HG02884 (cell line): ENCODE measurements around the gene SEMA7A.

Experiments
- ATAC-seq: cut with Tn5 transposase; IDR thresholded peaks from one replicate; pipeline ENCODE4 v1.9.1; 2021; ENCODE audit warnings: mild to moderate bottlenecking, moderate library complexity; ENCODE audit not compliant: unreplicated experiment

Gene SEMA7A

DNA sequence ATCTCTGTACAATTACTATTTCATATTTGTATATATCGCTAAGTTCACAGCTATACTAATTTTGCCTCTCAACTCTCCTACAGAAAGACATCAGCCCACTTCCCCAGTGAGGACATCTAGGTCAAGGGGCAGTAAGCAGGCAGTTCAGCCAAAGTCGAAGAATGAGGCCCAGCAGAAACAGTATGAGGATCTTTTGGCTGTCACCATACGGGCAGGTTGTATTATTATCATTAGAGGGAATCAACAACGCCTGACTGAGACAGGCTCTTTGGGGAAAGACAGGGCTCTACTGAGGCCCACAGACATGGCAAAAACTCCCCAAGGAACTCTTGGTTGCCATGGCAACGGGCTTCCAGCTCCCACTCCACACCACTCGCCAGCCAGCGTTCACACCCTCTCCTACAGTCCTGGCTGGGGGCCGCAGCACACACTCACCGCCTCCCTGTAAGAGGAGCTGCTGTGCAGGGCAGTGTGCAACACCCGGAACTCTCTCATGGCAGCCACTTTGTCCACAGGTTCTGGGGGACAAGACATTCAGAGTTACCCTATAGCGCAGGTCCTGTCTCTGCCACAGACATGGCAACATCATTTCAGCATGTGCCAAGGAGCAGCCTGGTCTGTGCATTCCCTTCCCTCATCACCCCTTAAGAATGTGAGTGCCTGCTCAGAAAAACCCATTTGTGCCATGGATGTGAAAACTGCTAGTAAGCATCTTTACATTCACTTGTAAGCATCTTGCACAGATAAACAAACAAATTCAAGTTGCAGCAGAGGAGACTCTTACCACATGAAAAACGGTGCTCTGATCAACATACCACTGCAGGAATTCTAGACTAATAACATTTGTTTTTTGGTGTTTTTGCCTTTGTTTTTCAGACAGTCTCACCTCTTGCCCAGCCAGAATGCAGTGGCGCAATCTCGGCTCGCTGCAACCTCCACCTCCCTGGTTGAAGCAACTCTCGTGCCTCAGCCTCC lies 18.4 kb upstream of the SEMA7A start:
- ATAC-seq = no peak

DNA sequence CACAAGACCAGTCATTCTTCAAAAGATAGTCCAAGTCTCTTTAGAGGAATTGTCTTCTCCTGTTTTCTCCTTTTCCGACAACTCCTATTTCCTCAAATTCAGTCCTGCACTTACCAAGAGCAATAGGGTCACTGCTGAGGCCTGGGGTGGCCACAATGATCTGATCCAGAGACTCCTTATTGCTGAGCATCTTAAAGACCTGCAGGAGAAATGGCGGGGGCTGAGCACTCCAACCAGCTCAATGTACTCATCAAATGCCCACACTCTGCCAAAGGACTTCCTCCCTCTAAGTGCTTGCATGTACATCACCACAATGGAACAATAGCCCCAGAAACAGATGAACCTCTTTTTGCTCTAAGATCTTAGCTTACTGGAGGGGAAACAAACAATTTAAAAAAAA lies 17.6 kb upstream of the SEMA7A start:
- ATAC-seq = no peak

DNA sequence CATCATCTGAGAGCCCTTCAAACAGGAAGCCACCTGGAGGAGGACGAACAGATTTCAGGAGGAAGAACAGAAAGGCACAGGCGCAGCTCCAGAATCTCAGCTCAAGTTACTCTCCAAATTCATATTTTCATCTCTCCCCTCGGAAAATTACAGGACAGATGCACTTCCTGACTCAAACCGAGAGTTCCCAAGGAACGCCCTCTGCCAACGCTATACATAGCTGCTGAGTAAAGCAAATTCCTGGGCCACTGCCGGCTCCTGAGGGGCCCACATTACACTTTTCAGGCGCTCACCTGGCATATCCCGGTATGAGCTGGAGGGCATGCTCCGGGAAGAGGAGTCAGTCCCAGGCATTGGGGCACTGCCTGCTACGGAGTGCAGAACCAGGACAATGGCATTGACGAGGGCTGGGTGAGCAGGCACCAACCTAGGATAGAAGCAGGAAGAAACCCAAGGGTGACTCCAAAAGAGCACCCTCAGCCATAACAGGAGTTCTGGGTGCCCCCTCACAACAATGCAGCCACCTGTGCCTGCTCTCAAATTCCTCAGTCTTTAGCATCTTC lies 16.0 kb upstream of the SEMA7A start:
- no peak for ATAC-seq

- ATAC-seq = no peak
Measured at GRCh38 chr15:74449095-74449494, 15.3 kb upstream of the SEMA7A start.

DNA sequence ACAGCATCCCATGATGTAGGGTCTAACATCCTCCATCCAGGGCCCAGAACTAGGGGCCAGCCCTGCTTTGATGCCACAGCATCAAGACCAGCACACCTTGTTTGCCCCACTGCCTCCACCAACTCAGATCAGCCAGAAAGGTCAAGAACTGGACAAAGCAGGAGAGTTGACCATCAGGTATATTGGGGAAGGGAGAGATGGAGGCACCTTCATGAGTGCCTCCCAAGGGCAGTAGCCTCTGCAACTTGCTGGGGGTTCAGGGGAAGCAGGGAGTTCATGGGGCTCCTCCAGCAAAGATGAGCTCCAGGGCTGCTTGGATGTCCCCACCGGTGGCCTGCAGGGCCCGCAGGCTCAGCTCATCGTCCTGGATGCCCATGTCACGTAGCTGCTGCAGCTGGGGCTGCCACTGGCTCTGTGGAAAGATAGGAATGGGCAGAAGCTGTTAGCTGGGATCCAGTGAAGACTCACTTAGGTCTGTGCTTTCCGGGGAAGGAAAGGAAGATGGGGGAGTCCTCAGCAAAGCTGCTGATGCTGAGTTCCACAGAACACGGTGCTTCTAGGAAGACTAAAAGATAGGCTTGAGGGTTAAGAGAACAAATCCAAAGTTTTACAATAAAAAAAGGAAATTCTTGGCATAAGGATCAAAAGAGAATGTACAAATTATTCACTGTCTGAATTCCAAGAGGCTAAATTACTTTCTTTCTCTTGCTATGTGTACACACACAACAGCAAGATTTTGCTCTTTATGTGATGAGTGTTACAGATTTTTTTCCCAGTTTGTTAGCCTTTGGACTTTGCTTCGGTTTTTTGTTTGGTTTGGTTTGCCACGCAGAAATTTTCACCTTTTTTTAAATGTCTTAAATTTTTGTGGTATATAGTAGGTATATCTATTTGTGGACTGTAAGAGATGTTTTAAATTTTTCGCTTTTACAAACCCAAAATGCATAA lies 12.3 kb upstream of the SEMA7A start:
- no peak for ATAC-seq

GRCh38 chr15:74444106-74445062 lies 10.6 kb upstream of the SEMA7A start:
- ATAC-seq = no peak

DNA sequence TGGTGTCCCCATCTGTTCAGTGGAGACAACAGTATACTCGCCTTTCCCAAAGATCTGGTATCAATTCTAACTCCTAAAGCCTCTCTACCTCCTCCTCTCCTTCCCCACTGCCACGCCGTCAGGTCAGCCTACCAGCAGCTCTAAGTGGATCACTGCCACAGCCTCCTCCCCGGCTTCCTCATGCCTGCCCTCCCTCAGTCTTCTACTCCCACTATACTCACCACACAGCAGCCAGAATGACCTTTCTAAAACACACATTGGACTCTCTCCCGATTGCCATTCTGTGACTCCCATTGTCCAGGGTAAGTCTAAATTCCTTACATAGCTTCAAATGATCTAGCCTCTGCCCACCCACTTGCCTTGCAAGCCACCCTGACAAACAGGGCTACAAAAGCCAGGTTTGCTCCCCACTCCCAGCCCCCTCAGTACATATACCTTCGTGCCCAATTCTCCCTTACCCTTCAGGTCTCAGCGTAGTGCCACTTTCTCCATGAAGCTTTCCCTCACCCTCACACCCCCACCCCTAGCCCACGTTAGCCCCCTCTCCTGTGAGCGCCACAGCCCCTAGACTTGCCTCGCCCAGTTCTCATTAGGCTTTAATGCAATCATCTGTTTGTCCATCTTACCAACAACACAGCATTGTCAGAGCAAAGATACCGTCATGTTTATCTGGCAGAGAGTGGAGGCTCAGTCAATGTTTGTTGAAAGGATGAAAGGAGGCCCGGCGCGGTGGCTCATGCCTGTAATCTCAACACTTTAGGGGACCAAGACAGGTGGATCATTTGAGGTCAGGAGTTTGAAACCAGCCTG lies 9.5 kb upstream of the SEMA7A start:
- no peak for ATAC-seq

GRCh38 chr15:74442604-74443003 lies 8.8 kb upstream of the SEMA7A start:
- ATAC-seq = no peak

DNA sequence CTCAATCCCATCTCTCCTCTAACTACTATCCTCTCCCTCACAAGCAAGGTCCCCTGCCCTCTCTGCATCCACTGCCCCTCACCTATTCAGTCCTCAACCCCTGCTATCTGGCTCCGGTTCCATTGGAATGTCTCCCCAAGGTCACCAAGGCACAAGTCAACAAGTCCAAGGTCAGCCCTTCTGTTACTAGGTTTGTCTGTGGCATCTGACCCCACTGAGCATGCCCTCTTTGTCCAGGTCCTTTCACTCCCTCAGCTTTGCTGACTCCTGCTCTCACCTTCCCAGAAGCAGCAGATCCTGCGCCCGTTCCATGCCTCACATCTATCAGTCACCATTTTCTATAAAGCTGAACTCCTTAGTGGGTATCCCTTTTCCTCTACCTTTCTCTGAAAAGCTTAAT lies 8.3 kb upstream of the SEMA7A start:
- no peak for ATAC-seq

DNA sequence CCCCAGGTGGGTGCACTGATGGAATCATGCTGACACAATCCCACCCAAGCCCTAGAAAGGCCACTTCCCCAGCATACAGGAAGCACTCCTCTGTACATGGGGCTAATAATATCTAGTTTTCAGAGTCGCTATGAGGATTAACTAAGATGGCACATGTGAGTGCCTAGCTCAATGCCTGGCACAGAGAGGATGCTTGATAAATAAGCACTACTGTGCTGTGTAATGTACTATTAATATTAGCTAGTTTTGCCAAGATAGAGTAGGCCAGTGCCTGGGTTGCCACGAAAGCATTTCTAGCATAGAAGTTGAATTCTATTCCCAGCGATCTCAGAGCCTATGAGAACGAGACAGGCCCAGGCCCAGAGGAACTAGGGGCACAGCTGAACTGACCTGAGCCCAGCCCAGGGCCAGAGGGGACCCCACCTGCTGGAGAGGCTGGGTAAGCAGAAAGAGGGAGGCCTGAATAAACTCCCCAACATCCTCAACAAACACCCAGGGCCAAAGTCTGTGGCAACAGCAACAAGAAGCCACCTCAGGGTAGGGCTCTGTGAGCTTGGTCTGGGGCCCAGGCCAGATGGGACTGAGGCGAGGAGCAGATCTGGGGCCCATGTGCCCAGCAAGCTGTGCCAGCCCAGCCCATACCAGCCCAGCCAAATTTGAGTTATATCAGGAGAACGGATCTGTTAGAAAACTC lies 7.6 kb upstream of the SEMA7A start:
- ATAC-seq = no peak

GRCh38 chr15:74438721-74439316 lies 5.1 kb upstream of the SEMA7A start:
- ATAC-seq = peak; percentile 47

- ATAC-seq = no peak
Measured at GRCh38 chr15:74438206-74438605, 4.4 kb upstream of the SEMA7A start.

DNA sequence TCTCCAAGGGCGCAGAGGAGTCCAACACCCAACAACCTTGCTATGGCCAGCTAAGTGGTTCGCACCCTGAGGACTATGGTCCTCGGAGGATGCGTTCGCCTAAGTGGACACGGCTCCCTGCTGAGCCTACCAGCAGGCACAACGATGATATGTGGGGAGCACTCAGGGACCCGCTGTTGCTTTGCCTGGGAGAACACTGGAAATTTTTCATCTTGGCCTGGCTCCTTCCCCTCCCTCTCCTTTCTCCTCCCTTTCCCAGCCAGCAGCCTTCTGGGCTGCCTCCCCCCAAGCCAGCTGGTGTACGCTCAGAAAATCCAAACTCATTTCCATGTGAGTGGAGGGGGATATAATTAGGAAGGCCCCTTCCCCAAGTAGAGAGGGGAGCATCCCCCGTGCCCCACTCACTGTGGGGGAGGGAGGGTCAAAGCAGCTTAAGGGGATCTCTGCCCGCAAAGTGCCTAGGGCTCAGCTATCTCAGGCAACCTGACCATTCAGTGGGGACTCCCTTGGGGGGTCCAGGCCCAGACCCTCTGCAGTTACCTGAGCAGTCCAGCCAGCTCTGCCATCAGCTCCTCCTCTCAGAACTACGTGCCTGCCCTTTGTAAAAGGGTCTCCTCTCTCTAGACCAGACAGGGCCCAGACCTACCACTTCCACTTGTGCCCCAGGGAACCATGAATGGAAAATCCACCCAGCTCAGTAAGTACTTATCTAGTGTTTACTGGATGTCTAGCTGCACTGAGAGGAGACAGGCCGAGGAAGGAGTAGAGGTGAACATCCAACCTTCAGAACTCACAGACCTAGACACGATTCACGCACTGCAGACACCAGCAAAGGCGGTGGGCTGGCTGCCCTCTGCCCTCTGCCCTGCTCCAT lies 742 bp upstream of the SEMA7A start:
- ATAC-seq = no peak

GRCh38 chr15:74432968-74433591 lies 678 bp downstream of the SEMA7A start:
- ATAC-seq = no peak

DNA sequence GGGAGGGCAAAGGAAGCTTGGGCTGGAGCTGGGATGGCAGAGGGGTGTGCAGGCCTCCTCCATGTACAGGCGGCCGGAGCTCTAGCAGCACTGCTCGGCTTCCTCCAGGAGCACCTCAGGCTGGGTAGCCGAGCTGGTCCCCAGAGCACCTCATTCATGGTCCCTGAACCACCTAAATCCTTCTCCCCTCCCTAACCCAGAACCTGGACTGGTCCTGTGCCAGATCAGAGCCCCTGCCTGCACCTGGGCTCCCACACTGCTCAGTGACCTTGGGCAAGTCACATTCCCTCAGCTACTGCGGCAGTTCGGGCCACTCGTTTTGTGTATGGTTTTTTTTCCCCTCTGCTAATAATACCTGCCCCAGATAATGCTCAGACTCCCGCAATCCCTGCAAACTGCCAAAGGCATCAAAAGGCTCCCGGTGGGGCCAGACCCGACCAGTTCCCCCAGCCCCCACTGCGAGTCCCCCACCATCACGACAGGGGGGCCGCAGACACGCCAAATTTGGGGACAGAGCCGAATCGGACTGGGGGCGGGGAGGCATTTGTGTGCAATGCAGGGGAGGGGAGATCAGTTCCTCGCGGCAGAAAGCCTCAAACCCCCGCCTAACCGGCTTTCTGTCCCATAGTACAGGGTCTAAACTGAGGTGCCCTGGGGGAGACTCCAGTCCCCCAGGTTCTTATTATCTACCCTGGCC lies 1.3 kb downstream of the SEMA7A start:
- no peak for ATAC-seq

- ATAC-seq = no peak
Measured at GRCh38 chr15:74431645-74432044, 2.1 kb downstream of the SEMA7A start.
